Upper lobe of left lung (tissue), 6 donors: ENCODE data around the gene OR5P2. TPM values are rescaled to one million over a fixed set of nuclear protein-coding genes. Genes with fewer than 3 reads are reported as not detected.
"Not testable (repeated sequence)": the region's sequence is repeated elsewhere in the genome, so short reads cannot be mapped to it uniquely, and the experiment has no call there.

Experiments used
- ATAC-seq, 2 donors: fragments of 200-7000 bp; cut with Tn5 transposase; one replicate each; pipeline ENCODE4 v1.9.1; 2022; ENCODE audit warnings: mild to moderate bottlenecking in 2 of 2, moderate library complexity in 2 of 2; ENCODE audit not compliant: low FRiP score in 2 of 2
- DNase-seq, 2 donors: peaks; one replicate each; pipeline ENCODE4 v3.0.0-alpha.2; 2019 to 2020
- H3K27ac ChIP-seq, 4 donors: fragments of 200-600 bp; sonication (generic); one replicate each; pipeline ENCODE4 v1.5.1; 2016 to 2019
- H3K27me3 ChIP-seq, 4 donors: fragments of 200-600 bp; sonication (generic); one replicate each; pipeline ENCODE4 v1.5.1; 2017 to 2019
- H3K36me3 ChIP-seq, 4 donors: fragments of 200-600 bp; sonication (generic); one replicate each; pipeline ENCODE4 v1.5.1; 2016 to 2019
- H3K4me1 ChIP-seq, 4 donors: fragments of 200-600 bp; sonication (generic); one replicate each; pipeline ENCODE4 v1.5.1; 2018 to 2019
- H3K4me3 ChIP-seq, 4 donors: fragments of 200-600 bp; sonication (generic); one replicate each; pipeline ENCODE4 v1.5.1; 2017 to 2019; ENCODE audit warnings: mild to moderate bottlenecking in 2 of 4, moderate library complexity in 1 of 4
- H3K9me3 ChIP-seq, 4 donors: fragments of 200-600 bp; sonication (generic); one replicate each; pipeline ENCODE4 v1.5.1; 2018 to 2019
- EP300 ChIP-seq, 4 donors: sonication (generic); formaldehyde crosslinking; IDR thresholded peaks; one replicate each; pipeline ENCODE4 v1.5.1; 2017; ENCODE audit warnings: antibody characterized with exemption in 4 of 4, control low read depth in 2 of 4
- POLR2A ChIP-seq, 4 donors: fragments of 450-650 bp; IDR thresholded peaks; one replicate each; pipeline ENCODE4 v1.5.1; 2016 to 2017; ENCODE audit warnings: antibody characterized with exemption in 4 of 4, mild to moderate bottlenecking in 2 of 4
- POLR2AphosphoS5 ChIP-seq, 2 donors: sonication (generic); formaldehyde crosslinking; IDR thresholded peaks; one replicate each; pipeline ENCODE4 v1.5.1; 2017; ENCODE audit warnings: antibody characterized with exemption in 2 of 2
- WGBS, 2 donors: methylation state at CpG; one replicate each; pipeline ENCODE4 v1.1.5; 2017 to 2018; 5-methylcytosine and 5-hydroxymethylcytosine counted together
- total RNA-seq, 6 donors: library from RNA; depleted of rRNA in 4 of 6; stranded (reverse); fragments of >200 nt in 4 of 6; gene quantifications; one replicate each; pipeline versions ENCODE4 v1.1.0 to v1.2.1, GENCODE V29; 2016 to 2021
- TF ChIP-seq, protein P1 (sequence below), 6 experiments: fragments of 450-650 bp in 4 of 6; fragments of 200-600 bp in 2 of 6; sonication (generic) in 2 of 6; IDR thresholded peaks; one replicate each; pipeline ENCODE4 v1.5.1; 2016 to 2019; ENCODE audit warnings: antibody characterized with exemption in 6 of 6
- donor health status: DM: no; HTN: no; CAD: no; lungs with moderate emphysema.
- donor health status: DM: no; HTN: yes; CAD: no; lungs with severe emphysema.

The OR5P2 gene
- total RNA-seq, 6 donors from 2014 or later: 0.54 to 9.4 (median 2.4) TPM

DNA sequence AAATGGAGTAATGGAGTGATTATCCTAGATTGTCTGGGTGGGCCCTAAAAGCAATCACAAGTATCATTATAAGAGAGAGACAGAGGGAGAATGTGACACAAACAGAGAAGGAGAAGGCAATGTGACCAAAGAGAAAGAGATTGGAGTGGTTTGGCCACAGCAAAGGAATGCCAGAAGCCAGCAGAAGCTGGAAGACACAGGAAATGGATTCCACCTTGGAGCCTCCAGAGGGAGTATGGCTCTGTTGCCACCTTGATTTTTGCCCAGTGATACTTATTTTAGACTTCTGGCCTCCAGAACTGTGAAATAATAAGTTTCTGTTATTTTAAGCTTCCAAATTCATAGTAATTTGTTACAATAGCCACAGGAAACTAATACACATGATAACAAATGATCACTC, 36.8 kb upstream of the OR5P2 start:
- Histone ChIP-seq H3K4me1 (no peaks in the 10 kb centered on the region), H3K9me3 (no peaks in the 10 kb centered on the region), H3K27me3 (no peaks in the 10 kb centered on the region), H3K36me3 (no peaks in the 10 kb centered on the region), H3K27ac (no peak overlapping the region), H3K4me3 (no peak overlapping the region)
- DNase-seq: no peak
- TF ChIP-seq, protein P1, sequence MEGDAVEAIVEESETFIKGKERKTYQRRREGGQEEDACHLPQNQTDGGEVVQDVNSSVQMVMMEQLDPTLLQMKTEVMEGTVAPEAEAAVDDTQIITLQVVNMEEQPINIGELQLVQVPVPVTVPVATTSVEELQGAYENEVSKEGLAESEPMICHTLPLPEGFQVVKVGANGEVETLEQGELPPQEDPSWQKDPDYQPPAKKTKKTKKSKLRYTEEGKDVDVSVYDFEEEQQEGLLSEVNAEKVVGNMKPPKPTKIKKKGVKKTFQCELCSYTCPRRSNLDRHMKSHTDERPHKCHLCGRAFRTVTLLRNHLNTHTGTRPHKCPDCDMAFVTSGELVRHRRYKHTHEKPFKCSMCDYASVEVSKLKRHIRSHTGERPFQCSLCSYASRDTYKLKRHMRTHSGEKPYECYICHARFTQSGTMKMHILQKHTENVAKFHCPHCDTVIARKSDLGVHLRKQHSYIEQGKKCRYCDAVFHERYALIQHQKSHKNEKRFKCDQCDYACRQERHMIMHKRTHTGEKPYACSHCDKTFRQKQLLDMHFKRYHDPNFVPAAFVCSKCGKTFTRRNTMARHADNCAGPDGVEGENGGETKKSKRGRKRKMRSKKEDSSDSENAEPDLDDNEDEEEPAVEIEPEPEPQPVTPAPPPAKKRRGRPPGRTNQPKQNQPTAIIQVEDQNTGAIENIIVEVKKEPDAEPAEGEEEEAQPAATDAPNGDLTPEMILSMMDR (IDR thresholded peaks at IDR 0.05): no peak
- no peak for TF ChIP-seq EP300 (IDR thresholded peaks at IDR 0.05)
- TF ChIP-seq POLR2A (IDR thresholded peaks at IDR 0.05): no peak
- TF ChIP-seq POLR2AphosphoS5 (IDR thresholded peaks at IDR 0.05): no peak
- ATAC-seq: no peak

- ATAC-seq: no peak
- DNase-seq: no peak
- no peak within 1 kb of the TSS for H3K4me3 ChIP-seq
- no peak for TF ChIP-seq POLR2AphosphoS5 (IDR thresholded peaks at IDR 0.05)
- TF ChIP-seq, protein P1 (IDR thresholded peaks at IDR 0.05): no peak
- no peak for TF ChIP-seq POLR2A (IDR thresholded peaks at IDR 0.05)
- no peak for TF ChIP-seq EP300 (IDR thresholded peaks at IDR 0.05)
- no peaks in the 10 kb centered on the region for H3K4me1 ChIP-seq
- H3K27ac ChIP-seq: no peak within 1 kb of the TSS
- H3K27me3 ChIP-seq: no peaks in the 10 kb centered on the region
- H3K9me3 ChIP-seq: no peaks in the 10 kb centered on the region
- no peaks in the 10 kb centered on the region for H3K36me3 ChIP-seq
Measured at GRCh38 chr11:7830740-7831139, 34.0 kb upstream of the OR5P2 start, which contains the start of gene OR5P3. Gene OR5P3 (minus strand): TSS chr11:7830840.

GRCh38 chr11:7826324-7826723, 29.6 kb upstream of the OR5P2 start:
- Histone ChIP-seq H3K9me3 (no peaks in the 10 kb centered on the region), H3K36me3 (no peaks in the 10 kb centered on the region), H3K4me1 (no peaks in the 10 kb centered on the region), H3K27ac (no peak overlapping the region), H3K4me3 (no peak overlapping the region), H3K27me3 (no peaks in the 10 kb centered on the region)
- no peak for TF ChIP-seq EP300 (IDR thresholded peaks at IDR 0.05)
- TF ChIP-seq POLR2A (IDR thresholded peaks at IDR 0.05): no peak
- TF ChIP-seq, protein P1 (IDR thresholded peaks at IDR 0.05): no peak
- no peak for DNase-seq
- 59 to 64% methylated on average over 3 of the region's 3 CpGs for WGBS, 2 donors
- no peak for ATAC-seq

GRCh38 chr11:7820417-7820816, 23.7 kb upstream of the OR5P2 start:
- H3K9me3 ChIP-seq, DNase-seq, H3K4me1 ChIP-seq, H3K27me3 ChIP-seq, H3K27ac ChIP-seq, ATAC-seq, H3K36me3 ChIP-seq, H3K4me3 ChIP-seq: not testable (repeated sequence)
- WGBS, 2 donors: 94 to 96% methylated on average over 3 of the region's 3 CpGs

- not testable (repeated sequence) for H3K27ac ChIP-seq, H3K36me3 ChIP-seq, DNase-seq, H3K4me3 ChIP-seq, H3K27me3 ChIP-seq, H3K4me1 ChIP-seq, ATAC-seq
- H3K9me3 ChIP-seq: peaks cover 6 to 15% (median 10%) of the 10 kb centered on the region in 4 donors
- WGBS, 2 donors: 87 to 93% methylated on average over 2 of the region's 2 CpGs
Measured at GRCh38 chr11:7814897-7815296, 18.2 kb upstream of the OR5P2 start.

GRCh38 chr11:7810301-7810700, 13.6 kb upstream of the OR5P2 start:
- WGBS, 2 donors: 74 to 77% methylated on average over 2 of the region's 2 CpGs
- not testable (repeated sequence) for H3K27me3 ChIP-seq, DNase-seq, H3K4me3 ChIP-seq, H3K27ac ChIP-seq, H3K36me3 ChIP-seq, H3K4me1 ChIP-seq, ATAC-seq
- peaks cover 0 to 28% (median 10%) of the 10 kb centered on the region in 4 donors for H3K9me3 ChIP-seq
